ENCODE measurements around the gene PRMT3. TPM values are rescaled to one million over a fixed set of nuclear protein-coding genes. Genes with fewer than 3 reads are reported as not detected.

PRMT3 gene
- total RNA-seq, 1 experiment from 2014 or later = 26.4 TPM

DNA sequence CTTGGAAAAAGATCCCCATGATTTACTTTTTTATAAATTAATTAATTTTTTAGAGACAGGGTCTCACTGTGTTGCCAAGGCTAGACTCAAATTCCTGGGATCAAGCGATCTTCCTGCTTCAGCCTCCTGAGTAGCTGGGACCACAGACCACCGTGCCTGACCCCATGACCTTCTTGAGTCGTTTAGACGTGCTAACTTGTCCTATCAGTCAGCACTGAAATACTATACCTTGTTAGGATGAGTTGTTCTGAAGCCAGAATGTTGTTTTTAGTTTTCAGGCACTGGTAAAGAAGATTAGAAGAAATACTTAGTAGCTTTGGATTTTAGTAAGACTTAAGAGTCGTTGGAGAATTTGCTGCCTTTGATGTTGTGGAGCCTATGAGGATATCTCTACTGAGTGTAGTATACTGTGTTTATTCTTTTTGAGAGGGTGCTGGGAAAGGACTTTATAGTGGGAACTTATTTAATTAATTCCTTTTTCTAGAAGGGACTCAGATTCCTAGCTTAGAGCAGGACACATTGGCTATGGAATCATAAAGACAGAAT, 15.4 kb upstream of the PRMT3 start:
- intact Hi-C loops (cut with micrococcal nuclease; ENCODE audit: unreplicated experiment) = no loop called here
- H3K4me3 ChIP-seq (ENCODE audit: low read depth, low read length, poor library complexity, severe bottlenecking) = no peak overlapping the region
- H3K9me3 ChIP-seq (ENCODE audit: low read depth, low read length, poor library complexity, severe bottlenecking) = no peaks in the 10 kb centered on the region
- no peak for DNase-seq (ENCODE audit: low spot score)
- BruUV-seq (replicated peaks) = no TSS peak
- ChIA-PET CTCF (no interaction called here), POLR2A (ENCODE audit: low non-redundant PET) (no interaction called here)
- no peaks in the 10 kb centered on the region for H3K27me3 ChIP-seq (replicated peaks; ENCODE audit: insufficient read depth, low read depth, low read length, poor library complexity)
- H3K27ac ChIP-seq (ENCODE audit: low read depth, low read length, poor library complexity, severe bottlenecking) = no peak overlapping the region
- no peaks in the 10 kb centered on the region for H3K36me3 ChIP-seq (ENCODE audit: insufficient read depth, low read length, poor library complexity, severe bottlenecking)
- H3K4me1 ChIP-seq (ENCODE audit: insufficient read depth, low read length, poor library complexity, severe bottlenecking) = peaks cover 9% of the 10 kb centered on the region
- TF ChIP-seq, protein P1, sequence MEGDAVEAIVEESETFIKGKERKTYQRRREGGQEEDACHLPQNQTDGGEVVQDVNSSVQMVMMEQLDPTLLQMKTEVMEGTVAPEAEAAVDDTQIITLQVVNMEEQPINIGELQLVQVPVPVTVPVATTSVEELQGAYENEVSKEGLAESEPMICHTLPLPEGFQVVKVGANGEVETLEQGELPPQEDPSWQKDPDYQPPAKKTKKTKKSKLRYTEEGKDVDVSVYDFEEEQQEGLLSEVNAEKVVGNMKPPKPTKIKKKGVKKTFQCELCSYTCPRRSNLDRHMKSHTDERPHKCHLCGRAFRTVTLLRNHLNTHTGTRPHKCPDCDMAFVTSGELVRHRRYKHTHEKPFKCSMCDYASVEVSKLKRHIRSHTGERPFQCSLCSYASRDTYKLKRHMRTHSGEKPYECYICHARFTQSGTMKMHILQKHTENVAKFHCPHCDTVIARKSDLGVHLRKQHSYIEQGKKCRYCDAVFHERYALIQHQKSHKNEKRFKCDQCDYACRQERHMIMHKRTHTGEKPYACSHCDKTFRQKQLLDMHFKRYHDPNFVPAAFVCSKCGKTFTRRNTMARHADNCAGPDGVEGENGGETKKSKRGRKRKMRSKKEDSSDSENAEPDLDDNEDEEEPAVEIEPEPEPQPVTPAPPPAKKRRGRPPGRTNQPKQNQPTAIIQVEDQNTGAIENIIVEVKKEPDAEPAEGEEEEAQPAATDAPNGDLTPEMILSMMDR (conservative IDR thresholded peaks at IDR 0.05; ENCODE audit: low read depth, low read length) = no peak
- no peak for TF ChIP-seq EZH2 (IDR thresholded peaks at IDR 0.05; ENCODE audit: borderline replicate concordance, low read depth, low read length, poor library complexity, severe bottlenecking)

DNA sequence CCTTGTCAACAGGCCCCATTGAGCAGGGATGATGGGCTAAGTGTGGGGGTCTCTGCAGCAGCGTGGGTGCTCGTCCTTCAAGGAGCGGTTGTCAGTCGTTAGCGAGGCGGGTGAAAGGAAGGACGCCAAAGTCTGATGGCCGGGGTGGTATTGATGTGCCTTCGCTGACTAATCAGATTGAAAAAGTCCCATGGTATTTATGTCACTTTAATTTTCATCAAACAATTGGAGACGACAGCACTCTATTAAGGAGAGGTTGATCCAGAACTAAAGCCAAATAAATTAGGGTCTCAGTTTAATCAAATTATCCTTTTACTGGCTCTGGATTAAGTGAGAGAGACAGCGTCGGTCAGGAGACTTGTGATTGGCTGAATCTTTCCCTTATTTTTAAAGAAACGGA, 14.4 kb upstream of the PRMT3 start:
- no peaks in the 10 kb centered on the region for H3K27me3 ChIP-seq (replicated peaks; ENCODE audit: insufficient read depth, low read depth, low read length, poor library complexity)
- peaks cover 6% of the 10 kb centered on the region for H3K4me1 ChIP-seq (ENCODE audit: insufficient read depth, low read length, poor library complexity, severe bottlenecking)
- CTCF ChIA-PET = no interaction called here
- no peaks in the 10 kb centered on the region for H3K9me3 ChIP-seq (ENCODE audit: low read depth, low read length, poor library complexity, severe bottlenecking)
- H3K4me3 ChIP-seq (ENCODE audit: low read depth, low read length, poor library complexity, severe bottlenecking) = no peak overlapping the region
- POLR2A ChIA-PET (ENCODE audit: low non-redundant PET) = no interaction called here
- intact Hi-C loops (cut with micrococcal nuclease; ENCODE audit: unreplicated experiment) = no loop called here
- no peaks in the 10 kb centered on the region for H3K36me3 ChIP-seq (ENCODE audit: insufficient read depth, low read length, poor library complexity, severe bottlenecking)
- DNase-seq (ENCODE audit: low spot score) = no peak
- BruUV-seq (replicated peaks) = no TSS peak
- TF ChIP-seq, protein P1 (conservative IDR thresholded peaks at IDR 0.05; ENCODE audit: low read depth, low read length) = no peak
- no peak for TF ChIP-seq EZH2 (IDR thresholded peaks at IDR 0.05; ENCODE audit: borderline replicate concordance, low read depth, low read length, poor library complexity, severe bottlenecking)
- H3K27ac ChIP-seq (ENCODE audit: low read depth, low read length, poor library complexity, severe bottlenecking) = no peak overlapping the region

DNA sequence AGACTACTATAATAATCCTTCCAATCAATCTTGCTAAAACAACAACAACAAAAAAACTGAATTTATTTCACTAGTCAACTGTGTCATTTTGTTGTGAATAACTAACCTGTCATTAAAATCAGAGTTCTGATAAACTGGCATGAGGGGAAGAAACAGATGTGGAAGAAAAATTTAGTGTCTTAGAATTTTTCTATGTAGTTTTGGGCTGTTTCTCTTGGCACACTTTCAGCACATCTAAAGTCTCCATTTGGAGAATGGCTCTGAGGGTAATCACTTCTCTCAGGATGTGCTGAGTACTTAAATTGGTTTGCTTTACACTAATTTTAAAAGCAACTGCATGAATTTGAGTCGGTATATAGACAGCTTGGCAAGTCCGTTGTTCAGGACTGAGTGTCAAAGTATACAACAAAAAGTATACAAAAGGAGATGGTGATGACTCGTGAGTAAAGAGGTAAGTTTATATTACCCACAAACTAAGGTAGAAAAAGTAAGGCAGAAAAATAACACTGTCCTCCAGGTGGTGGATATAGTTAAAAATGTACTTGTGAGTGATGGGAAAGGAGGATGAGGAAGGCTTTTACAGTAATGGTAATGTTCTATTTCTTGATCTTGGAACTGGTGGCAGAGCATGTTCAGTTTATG, 13.8 kb upstream of the PRMT3 start:
- H3K4me1 ChIP-seq (ENCODE audit: insufficient read depth, low read length, poor library complexity, severe bottlenecking) = peaks cover under 1% of the 10 kb centered on the region
- H3K36me3 ChIP-seq (ENCODE audit: insufficient read depth, low read length, poor library complexity, severe bottlenecking) = no peaks in the 10 kb centered on the region
- BruUV-seq (replicated peaks) = no TSS peak
- no peak overlapping the region for H3K4me3 ChIP-seq (ENCODE audit: low read depth, low read length, poor library complexity, severe bottlenecking)
- DNase-seq (ENCODE audit: low spot score) = no peak
- CTCF ChIA-PET = no interaction called here
- intact Hi-C loops (cut with micrococcal nuclease; ENCODE audit: unreplicated experiment) = no loop called here
- TF ChIP-seq EZH2 (IDR thresholded peaks at IDR 0.05; ENCODE audit: borderline replicate concordance, low read depth, low read length, poor library complexity, severe bottlenecking) = no peak
- TF ChIP-seq, protein P1 (conservative IDR thresholded peaks at IDR 0.05; ENCODE audit: low read depth, low read length) = no peak
- no peak overlapping the region for H3K27ac ChIP-seq (ENCODE audit: low read depth, low read length, poor library complexity, severe bottlenecking)
- H3K27me3 ChIP-seq (replicated peaks; ENCODE audit: insufficient read depth, low read depth, low read length, poor library complexity) = no peaks in the 10 kb centered on the region
- no peaks in the 10 kb centered on the region for H3K9me3 ChIP-seq (ENCODE audit: low read depth, low read length, poor library complexity, severe bottlenecking)
- POLR2A ChIA-PET (ENCODE audit: low non-redundant PET) = no interaction called here
